Nephron progenitor cell (in vitro differentiated cells): ENCODE results near the gene ISOC2.

Source experiments
- DNase-seq: peaks from one replicate; pipeline ENCODE4 v3.0.0; 2021
- H3K27ac Mint-ChIP-seq: 2 replicates; pipeline ENCODE4 v1.8.0; 2021; ENCODE audit warnings: mild to moderate bottlenecking, moderate library complexity, mixed read lengths
- H3K27me3 Mint-ChIP-seq: 2 replicates; pipeline ENCODE4 v1.8.0; 2021; ENCODE audit warnings: mild to moderate bottlenecking, low read depth, mixed read lengths; ENCODE audit not compliant: poor library complexity
- H3K36me3 Mint-ChIP-seq: 2 replicates; pipeline ENCODE4 v1.8.0; 2021; ENCODE audit warnings: low read depth, mixed read lengths
- H3K4me1 Mint-ChIP-seq: 2 replicates; pipeline ENCODE4 v1.8.0; 2021; ENCODE audit warnings: mixed read lengths
- H3K4me3 Mint-ChIP-seq: 2 replicates; pipeline ENCODE4 v1.8.0; 2021; ENCODE audit warnings: mild to moderate bottlenecking, moderate library complexity, mixed read lengths
- H3K9me3 Mint-ChIP-seq: 2 replicates; pipeline ENCODE4 v1.8.0; 2021; ENCODE audit warnings: mild to moderate bottlenecking, moderate library complexity, mixed read lengths
- CTCF ChIP-seq: fragments of 200-600 bp; sonication (generic); IDR thresholded peaks from 2 replicates; pipeline ENCODE4 v1.5.0; 2021; ENCODE audit warnings: antibody characterized with exemption

ISOC2 gene

GRCh38 chr19:55483706-55484592 is 22.5 kb upstream of the ISOC2 start:
- Mint-ChIP-seq H3K4me1 (peaks cover 46% of the 10 kb centered on the region), H3K27ac (no peak overlapping the region), H3K4me3 (peak overlapping the region; percentile 73), H3K9me3 (no peaks in the 10 kb centered on the region), H3K27me3 (peaks cover 3% of the 10 kb centered on the region), H3K36me3 (peaks cover 7% of the 10 kb centered on the region)
- TF ChIP-seq CTCF = no peak
- DNase-seq = no peak

- TF ChIP-seq CTCF = no peak
- Mint-ChIP-seq H3K36me3 (peaks cover 7% of the 10 kb centered on the region), H3K4me3 (no peak overlapping the region), H3K9me3 (no peaks in the 10 kb centered on the region), H3K4me1 (peaks cover 49% of the 10 kb centered on the region), H3K27ac (no peak overlapping the region), H3K27me3 (peaks cover 3% of the 10 kb centered on the region)
- no peak for DNase-seq
These were observed 21.7 kb upstream of the ISOC2 start for GRCh38 chr19:55482967-55483705.

GRCh38 chr19:55482156-55482961 is 20.9 kb upstream of the ISOC2 start:
- Mint-ChIP-seq H3K27ac (no peak overlapping the region), H3K4me1 (peaks cover 52% of the 10 kb centered on the region), H3K4me3 (no peak overlapping the region), H3K36me3 (peaks cover 7% of the 10 kb centered on the region), H3K9me3 (no peaks in the 10 kb centered on the region), H3K27me3 (peaks cover under 1% of the 10 kb centered on the region)
- TF ChIP-seq CTCF = no peak
- no peak for DNase-seq

GRCh38 chr19:55481794-55482155 is 20.3 kb upstream of the ISOC2 start:
- H3K27ac Mint-ChIP-seq = no peak overlapping the region
- no peak overlapping the region for H3K4me3 Mint-ChIP-seq
- no peak for TF ChIP-seq CTCF
- peaks cover 51% of the 10 kb centered on the region for H3K4me1 Mint-ChIP-seq
- no peaks in the 10 kb centered on the region for H3K9me3 Mint-ChIP-seq
- peaks cover 7% of the 10 kb centered on the region for H3K36me3 Mint-ChIP-seq
- no peak for DNase-seq
- H3K27me3 Mint-ChIP-seq = no peaks in the 10 kb centered on the region

GRCh38 chr19:55481148-55481793 is 19.8 kb upstream of the ISOC2 start:
- Mint-ChIP-seq H3K4me1 (peaks cover 49% of the 10 kb centered on the region), H3K9me3 (no peaks in the 10 kb centered on the region), H3K27ac (no peak overlapping the region), H3K27me3 (no peaks in the 10 kb centered on the region), H3K4me3 (no peak overlapping the region), H3K36me3 (peaks cover 7% of the 10 kb centered on the region)
- no peak for DNase-seq
- TF ChIP-seq CTCF = no peak
